H1 (cell line): ENCODE results near the gene TRIM46. TPM values are rescaled to one million over a fixed set of nuclear protein-coding genes. Genes with fewer than 3 reads are reported as not detected.

Experiments
- CTCF ChIA-PET: fragments of 300-600 bp; sonication (Branson Sonifier 250); formaldehyde crosslinking; loops from one replicate; lab custom pipeline; 2021; ENCODE audit not compliant: partially characterized antibody; lab: Charles Lee
- POLR2A ChIA-PET: fragments of 300-600 bp; sonication (Branson Sonifier 250); formaldehyde crosslinking; loops from one replicate; lab custom pipeline; 2021; ENCODE audit warnings: inconsistent platforms; ENCODE audit not compliant: partially characterized antibody; lab: Charles Lee
- DNase-seq, 2 experiments: peaks; one replicate each; pipeline versions ENCODE4 v3.0.0 to v3.0.0-alpha.2; 2010 to 2022; ENCODE audit warnings: low spot score in 2 of 2, low read depth in 1 of 2, mixed read lengths in 1 of 2
- FAIRE-seq: peaks from 2 replicates; lab custom pipeline; 2011; peaks lifted over from hg19 to GRCh38; lab: Jason Lieb, UNC
- H2AFZ ChIP-seq: 2 replicates; pipeline ENCODE4 v1.8.1; 2012; ENCODE audit warnings: low read length, inconsistent platforms
- H2AK5ac ChIP-seq: 2 replicates; pipeline ENCODE4 v1.6.1; 2013; ENCODE audit warnings: low read depth, low read length
- H2BK120ac ChIP-seq: replicated peaks from 2 replicates; pipeline ENCODE3; 2013; ENCODE audit warnings: low read depth, low read length, inconsistent platforms
- H2BK12ac ChIP-seq: 2 replicates; pipeline ENCODE4 v1.6.1; 2013; ENCODE audit warnings: low read depth, low read length
- H2BK15ac ChIP-seq: 2 replicates; pipeline ENCODE4 v1.6.1; 2013; ENCODE audit warnings: low read length
- H2BK20ac ChIP-seq: 2 replicates; pipeline ENCODE4 v1.6.1; 2013; ENCODE audit warnings: low read length
- H2BK5ac ChIP-seq: 2 replicates; pipeline ENCODE4 v1.6.1; 2013; ENCODE audit warnings: low read depth, low read length
- H3K14ac ChIP-seq: 2 replicates; pipeline ENCODE4 v1.6.1; 2013; ENCODE audit warnings: inconsistent platforms; ENCODE audit not compliant: insufficient read length
- H3K18ac ChIP-seq: 2 replicates; pipeline ENCODE4 v1.6.1; 2013; ENCODE audit warnings: low read length; ENCODE audit errors: extremely low read depth
- H3K23ac ChIP-seq: 2 replicates; pipeline ENCODE4 v1.6.1; 2013; ENCODE audit warnings: inconsistent platforms; ENCODE audit not compliant: insufficient read length
- H3K23me2 ChIP-seq: 2 replicates; pipeline ENCODE4 v1.6.1; 2013; ENCODE audit warnings: low read depth, low read length
- H3K27ac ChIP-seq: 2 replicates; pipeline ENCODE4 v1.6.1; 2011; ENCODE audit warnings: low read depth, low read length, inconsistent platforms
- H3K27me3 ChIP-seq, 4 experiments: replicated peaks in 1 of 4; 1 replicate in 1 of 4; 2 replicates in 3 of 4; pipeline versions ENCODE4 v1.6.1 to v1.8.1; 2011 to 2013; ENCODE audit warnings: low read length in 3 of 4, mild to moderate bottlenecking in 3 of 4, inconsistent platforms in 2 of 4, mixed read lengths in 2 of 4, moderate library complexity in 1 of 4; ENCODE audit not compliant: control insufficient read depth in 3 of 4, insufficient read depth in 3 of 4; ENCODE audit errors: extremely low read depth in 1 of 4
- H3K36me3 ChIP-seq, 4 experiments: 2 replicates each; pipeline versions ENCODE4 v1.6.1 to v1.8.1; 2011 to 2013; ENCODE audit warnings: mild to moderate bottlenecking in 4 of 4, low read length in 3 of 4, moderate library complexity in 2 of 4, control low read depth in 1 of 4, inconsistent platforms in 1 of 4; ENCODE audit not compliant: insufficient read depth in 4 of 4, control insufficient read depth in 2 of 4
- H3K4ac ChIP-seq: replicated peaks from 2 replicates; pipeline ENCODE3; 2013; ENCODE audit warnings: low read length, low read depth, mixed read lengths, inconsistent platforms; ENCODE audit not compliant: insufficient read length
- H3K4me1 ChIP-seq, 4 experiments: replicated peaks in 1 of 4; 1 replicate in 1 of 4; 2 replicates in 3 of 4; pipeline versions ENCODE4 v1.6.1 to v1.8.1; 2011 to 2013; ENCODE audit warnings: low read length in 3 of 4, inconsistent platforms in 2 of 4, mixed read lengths in 1 of 4; ENCODE audit not compliant: insufficient read depth in 4 of 4, control insufficient read depth in 3 of 4
- H3K4me2 ChIP-seq, 2 experiments: 2 replicates each; pipeline versions ENCODE4 v1.6.1 to v1.8.1; 2011 to 2013; ENCODE audit warnings: low read depth in 2 of 2, low read length in 2 of 2, control low read depth in 1 of 2, inconsistent platforms in 1 of 2, mild to moderate bottlenecking in 1 of 2; ENCODE audit not compliant: insufficient read depth in 1 of 2
- H3K4me3 ChIP-seq, 4 experiments: fragments of 200-600, 300-600 bp in 1 of 4; sonication (generic), shearing (Covaris generic), sonication (Bioruptor Twin) in 1 of 4; 2 replicates each; pipeline versions ENCODE4 v1.5.1 to v1.8.1; 2011 to 2016; ENCODE audit warnings: low read length in 4 of 4, low read depth in 3 of 4, control low read depth in 2 of 4, inconsistent platforms in 2 of 4, mild to moderate bottlenecking in 2 of 4, mixed read lengths in 1 of 4, moderate library complexity in 1 of 4; ENCODE audit not compliant: insufficient read depth in 2 of 4; ENCODE audit errors: extremely low read depth in 1 of 4
- H3K56ac ChIP-seq: replicated peaks from 2 replicates; pipeline ENCODE3; 2013; ENCODE audit warnings: low read depth, mild to moderate bottlenecking, mixed read lengths, low read length, inconsistent platforms; ENCODE audit not compliant: insufficient read length
- H3K79me1 ChIP-seq: 2 replicates; pipeline ENCODE4 v1.6.1; 2013; ENCODE audit warnings: low read depth, low read length, control low read depth
- H3K79me2 ChIP-seq, 2 experiments: 2 replicates each; pipeline versions ENCODE4 v1.6.1 to v1.8.1; 2012 to 2013; ENCODE audit warnings: low read length in 2 of 2, mild to moderate bottlenecking in 2 of 2, inconsistent platforms in 1 of 2; ENCODE audit not compliant: insufficient read depth in 2 of 2, control insufficient read depth in 1 of 2
- H3K9ac ChIP-seq, 4 experiments: replicated peaks in 1 of 4; 1 replicate in 1 of 4; 2 replicates in 3 of 4; pipeline versions ENCODE4 v1.6.1 to v1.8.1; 2011 to 2013; ENCODE audit warnings: low read depth in 3 of 4, low read length in 3 of 4, control low read depth in 2 of 4, mild to moderate bottlenecking in 2 of 4, moderate library complexity in 2 of 4, inconsistent platforms in 1 of 4; ENCODE audit errors: extremely low read depth in 1 of 4
- H3K9me3 ChIP-seq, 2 experiments: 2 replicates each; pipeline versions ENCODE4 v1.6.1 to v1.8.1; 2012 to 2013; ENCODE audit warnings: mild to moderate bottlenecking in 2 of 2, moderate library complexity in 2 of 2, control low read depth in 1 of 2, inconsistent platforms in 1 of 2, low read depth in 1 of 2, low read length in 1 of 2, mixed read lengths in 1 of 2; ENCODE audit not compliant: insufficient read depth in 2 of 2
- H4K20me1 ChIP-seq, 2 experiments: replicated peaks in 1 of 2; 2 replicates each; pipeline versions ENCODE3 to v1.8.1; 2011 to 2013; ENCODE audit warnings: inconsistent platforms in 2 of 2, low read length in 2 of 2, mild to moderate bottlenecking in 1 of 2; ENCODE audit not compliant: insufficient read depth in 2 of 2, control insufficient read depth in 1 of 2
- H4K5ac ChIP-seq: 2 replicates; pipeline ENCODE4 v1.6.1; 2013; ENCODE audit warnings: low read length, low read depth, mixed read lengths, inconsistent platforms; ENCODE audit not compliant: insufficient read length
- H4K8ac ChIP-seq: 2 replicates; pipeline ENCODE4 v1.8.0; 2013; ENCODE audit warnings: mild to moderate bottlenecking, moderate library complexity, low read length, inconsistent platforms; ENCODE audit not compliant: insufficient read depth; ENCODE audit errors: extremely low read depth
- H4K91ac ChIP-seq: replicated peaks from 2 replicates; pipeline ENCODE3; 2013; ENCODE audit warnings: low read length, mixed read lengths, inconsistent platforms; ENCODE audit not compliant: insufficient read length
- GABPA ChIP-seq: IDR thresholded peaks from 2 replicates; pipeline ENCODE4 v1.6.1; 2011; ENCODE audit warnings: mild to moderate bottlenecking, low read length, moderate library complexity, borderline replicate concordance; ENCODE audit not compliant: insufficient read depth
- SP1 ChIP-seq: IDR thresholded peaks from 2 replicates; pipeline ENCODE4 v1.6.1; 2011; ENCODE audit warnings: low read depth, low read length
- WGBS, 2 experiments: shearing (Covaris generic) in 1 of 2; methylation state at CpG; one replicate each; pipeline versions ENCODE4 v1.1.6 to v1.1.7; 2013 to 2015; ENCODE audit warnings: low lambda C conversion rate in 2 of 2, mixed read lengths in 2 of 2, inconsistent platforms in 1 of 2, low coverage in 1 of 2, missing lambda C conversion rate in 1 of 2; ENCODE audit not compliant: insufficient replicate concordance in 2 of 2, insufficient coverage in 1 of 2, insufficient read length in 1 of 2; ENCODE audit errors: extremely low coverage in 1 of 2, missing lambda C conversion rate in 1 of 2; 5-methylcytosine and 5-hydroxymethylcytosine counted together
- polyA plus RNA-seq, 7 experiments: library from polyadenylated mRNA; depleted of rRNA in 3 of 7; stranded (reverse) in 5 of 7; unstranded in 2 of 7; fragments of >200 nt in 5 of 7; fragments of 200-250 nt in 2 of 7; gene quantifications; 1 replicate in 5 of 7; 2 replicates in 1 of 7; 4 replicates in 1 of 7; pipeline versions ENCODE4 v1.2.1 to v1.2.3, GENCODE V29; 2011 to 2013; ENCODE audit warnings: missing spikeins in 2 of 7, mixed read lengths in 2 of 7
- total RNA-seq: library from RNA; stranded (reverse); fragmentation: NEBNext Ultra II Directional; extraction: Animal tissue kit (Norgen Biotek cat#: 25700); gene quantifications from 2 replicates; pipeline ENCODE4 v1.2.1, GENCODE V29; 2021

Gene TRIM46
- total and polyA plus RNA-seq, 2 of the 8 experiments (the other 6 are each of a cell fraction or from before 2014, with no cell fraction given), result 15.5 to 21.6 TPM

GRCh38 chr1:155125511-155125945 lies 48.1 kb upstream of the TRIM46 start:
- H3K79me1 ChIP-seq, result no peaks in the 10 kb centered on the region
- FAIRE-seq (no peak), DNase-seq (peak in 1 of 2 experiments; percentile 56)
- H3K36me3 ChIP-seq, result no peaks in the 10 kb centered on the region
- no peak overlapping the region for H3K18ac ChIP-seq
- 52% methylated on average over 11 of the region's 11 CpGs; no CpG with 5 or more reads in 1 of the 2 experiments for WGBS, 2 experiments
- H2BK120ac ChIP-seq, result no peak overlapping the region
- no peak overlapping the region for H2AK5ac ChIP-seq
- H3K79me2 ChIP-seq, result no peaks in the 10 kb centered on the region
- no peak overlapping the region for H3K9ac ChIP-seq
- no peak overlapping the region for H4K91ac ChIP-seq
- CTCF ChIA-PET, result interaction anchor here (0.8 to 4.8 kb wide), 11 partner anchors 10 to 459 kb away, joined by 3 to 66 read pairs (median 5); partner anchors contain the start of gene KRTCAP2
- H3K14ac ChIP-seq, result no peak overlapping the region
- no peak overlapping the region for H3K4ac ChIP-seq
- no peak overlapping the region for H3K23ac ChIP-seq
- peak overlapping the region; percentile 66 for H4K8ac ChIP-seq
- no peak overlapping the region for H2AFZ ChIP-seq
- no peak overlapping the region for H2BK20ac ChIP-seq
- POLR2A ChIA-PET, result interaction anchor here (0.5 to 2.4 kb wide), 9 partner anchors 9 to 124 kb away, joined by 3 to 14 read pairs (median 4); partner anchors contain the start of genes KRTCAP2 and SLC50A1
- TF ChIP-seq SP1, result no peak
- TF ChIP-seq GABPA, result 0 out of 2 replicates have a peak, but pooled peaks have one; percentile 15
- no peaks in the 10 kb centered on the region for H4K20me1 ChIP-seq
- no peak overlapping the region for H3K56ac ChIP-seq
- peak overlapping the region; percentile 94 to 97 for H3K4me2 ChIP-seq
- no peak overlapping the region for H2BK12ac ChIP-seq
- H3K9me3 ChIP-seq, result no peaks in the 10 kb centered on the region
- no peak overlapping the region for H4K5ac ChIP-seq
- peak overlapping the region; percentile 12; the same call in 1 of the 2 replicates for H2BK15ac ChIP-seq
- H2BK5ac ChIP-seq, result no peak overlapping the region
- no peak overlapping the region for H3K27ac ChIP-seq
- H3K4me3 ChIP-seq, result peak overlapping the region in 3 of 4 experiments; percentile 62 to 71 (median 67); a peak in 6 of 8 replicates
- peaks cover 28% of the 10 kb centered on the region for H3K23me2 ChIP-seq
- peaks cover 33 to 50% (median 46%) of the 10 kb centered on the region in 4 experiments for H3K27me3 ChIP-seq
- peaks cover 16 to 51% (median 37%) of the 10 kb centered on the region in 4 experiments for H3K4me1 ChIP-seq
